H9 (cell line): ENCODE data around the gene NEMP1. TPM values are rescaled to one million over a fixed set of nuclear protein-coding genes. Genes with fewer than 3 reads are reported as not detected.

Experiments used
- DNase-seq: peaks from one replicate; pipeline ENCODE4 v3.0.0-alpha.2; 2017
- H2AFZ ChIP-seq: one replicate; pipeline ENCODE4 v1.6.1; 2013; ENCODE audit warnings: mild to moderate bottlenecking, low read length, control low read depth, moderate library complexity
- H2AK5ac ChIP-seq: 2 replicates; pipeline ENCODE4 v1.6.1; 2013; ENCODE audit warnings: low read length, control low read depth, mixed read lengths; ENCODE audit not compliant: insufficient read length
- H2BK120ac ChIP-seq: one replicate; pipeline ENCODE4 v1.6.1; 2013; ENCODE audit warnings: low read depth, mild to moderate bottlenecking, low read length, control low read depth, inconsistent platforms; ENCODE audit not compliant: poor library complexity, severe bottlenecking
- H2BK12ac ChIP-seq: 2 replicates; pipeline ENCODE4 v1.6.1; 2013; ENCODE audit warnings: low read length, control low read depth, mixed read lengths, low read depth; ENCODE audit not compliant: insufficient read length
- H2BK15ac ChIP-seq: 2 replicates; pipeline ENCODE4 v1.6.1; 2013; ENCODE audit warnings: low read depth, low read length, control low read depth
- H2BK20ac ChIP-seq: one replicate; pipeline ENCODE4 v1.6.1; 2013; ENCODE audit warnings: low read depth, mild to moderate bottlenecking, low read length, control low read depth, inconsistent platforms; ENCODE audit not compliant: poor library complexity, severe bottlenecking
- H2BK5ac ChIP-seq: 2 replicates; pipeline ENCODE4 v1.6.1; 2013; ENCODE audit warnings: low read length, control low read depth, mixed read lengths; ENCODE audit not compliant: insufficient read length
- H3K14ac ChIP-seq: 2 replicates; pipeline ENCODE4 v1.6.1; 2013; ENCODE audit warnings: low read length, control low read depth; ENCODE audit not compliant: insufficient read depth
- H3K18ac ChIP-seq: 2 replicates; pipeline ENCODE4 v1.6.1; 2013; ENCODE audit warnings: low read depth, mild to moderate bottlenecking, mixed read lengths, low read length, control low read depth; ENCODE audit not compliant: insufficient read length
- H3K23ac ChIP-seq: 2 replicates; pipeline ENCODE4 v1.6.1; 2013; ENCODE audit warnings: low read length, control low read depth, mixed read lengths, low read depth; ENCODE audit not compliant: insufficient read length
- H3K23me2 ChIP-seq: 2 replicates; pipeline ENCODE4 v1.6.1; 2013; ENCODE audit warnings: low read depth, mild to moderate bottlenecking, mixed read lengths, low read length, control low read depth; ENCODE audit not compliant: insufficient read length, poor library complexity, severe bottlenecking
- H3K27ac ChIP-seq: 2 replicates; pipeline ENCODE4 v1.5.1; 2013; ENCODE audit warnings: low read length, control low read depth, mixed read lengths, low read depth; ENCODE audit not compliant: insufficient read length
- H3K27me3 ChIP-seq: 2 replicates; pipeline ENCODE4 v1.6.1; 2013; ENCODE audit warnings: low read length, control low read depth, inconsistent platforms; ENCODE audit not compliant: insufficient read depth
- H3K4ac ChIP-seq: 2 replicates; pipeline ENCODE4 v1.6.1; 2013; ENCODE audit warnings: low read depth, mild to moderate bottlenecking, control low read depth, inconsistent platforms, low read length, moderate library complexity
- H3K4me1 ChIP-seq: 2 replicates; pipeline ENCODE4 v1.6.1; 2013; ENCODE audit warnings: low read length, control low read depth, inconsistent platforms; ENCODE audit not compliant: insufficient read depth
- H3K4me2 ChIP-seq: 2 replicates; pipeline ENCODE4 v1.6.1; 2013; ENCODE audit warnings: low read length, control low read depth, mixed read lengths; ENCODE audit not compliant: insufficient read length, insufficient read depth
- H3K56ac ChIP-seq: 2 replicates; pipeline ENCODE4 v1.6.1; 2013; ENCODE audit warnings: low read depth, mild to moderate bottlenecking, mixed read lengths, low read length, control low read depth; ENCODE audit not compliant: insufficient read length
- H3K79me1 ChIP-seq: 2 replicates; pipeline ENCODE4 v1.6.1; 2013; ENCODE audit warnings: low read depth, mild to moderate bottlenecking, moderate library complexity, low read length, control low read depth, inconsistent platforms; ENCODE audit not compliant: insufficient read depth, poor library complexity, severe bottlenecking
- H3K79me2 ChIP-seq: 2 replicates; pipeline ENCODE4 v1.6.1; 2013; ENCODE audit warnings: low read length, control low read depth, inconsistent platforms; ENCODE audit not compliant: insufficient read depth
- H3K9ac ChIP-seq: 2 replicates; pipeline ENCODE4 v1.6.1; 2013; ENCODE audit warnings: low read length, control low read depth, mixed read lengths; ENCODE audit not compliant: insufficient read length; ENCODE audit errors: extremely low read depth
- H3K9me3 ChIP-seq: one replicate; pipeline ENCODE4 v1.6.1; 2013; ENCODE audit warnings: low read depth, low read length, inconsistent platforms; ENCODE audit not compliant: control insufficient read depth
- H3T11ph ChIP-seq: one replicate; pipeline ENCODE4 v1.6.1; 2013; ENCODE audit warnings: mild to moderate bottlenecking, low read length, control low read depth, inconsistent platforms
- H4K20me1 ChIP-seq: one replicate; pipeline ENCODE4 v1.6.1; 2013; ENCODE audit not compliant: control insufficient read depth, insufficient read length, insufficient read depth
- H4K5ac ChIP-seq: 2 replicates; pipeline ENCODE4 v1.6.1; 2013; ENCODE audit warnings: low read depth, mild to moderate bottlenecking, mixed read lengths, low read length, control low read depth; ENCODE audit not compliant: insufficient read length
- H4K8ac ChIP-seq: replicated peaks from 2 replicates; pipeline ENCODE4 v1.6.1; 2013; ENCODE audit warnings: low read length, control low read depth, mixed read lengths, low read depth; ENCODE audit not compliant: insufficient read length
- H4K91ac ChIP-seq: 2 replicates; pipeline ENCODE4 v1.6.1; 2013; ENCODE audit warnings: low read depth, mild to moderate bottlenecking, moderate library complexity, mixed read lengths, low read length, control low read depth; ENCODE audit not compliant: insufficient read length
- H3K27ac Mint-ChIP-seq, 3 experiments: 2 replicates in 2 of 3; 3 replicates in 1 of 3; pipeline ENCODE4 v1.8.0; 2020 to 2021; ENCODE audit warnings: mixed read lengths in 3 of 3, mild to moderate bottlenecking in 1 of 3, moderate library complexity in 1 of 3
- H3K27me3 Mint-ChIP-seq: 2 replicates; pipeline ENCODE4 v1.8.0; 2021; ENCODE audit warnings: low read depth, mild to moderate bottlenecking, moderate library complexity, mixed read lengths
- H3K36me3 Mint-ChIP-seq, 3 experiments: 2 replicates in 2 of 3; 3 replicates in 1 of 3; pipeline ENCODE4 v1.8.0; 2020 to 2021; ENCODE audit warnings: low read depth in 3 of 3, mixed read lengths in 3 of 3; ENCODE audit not compliant: insufficient read depth in 1 of 3
- H3K4me1 Mint-ChIP-seq, 2 experiments: 2 replicates each; pipeline ENCODE4 v1.8.0; 2020; ENCODE audit warnings: mixed read lengths in 2 of 2
- H3K4me3 Mint-ChIP-seq, 2 experiments: 2 replicates in 1 of 2; 3 replicates in 1 of 2; pipeline ENCODE4 v1.8.0; 2020 to 2021; ENCODE audit warnings: mild to moderate bottlenecking in 2 of 2, mixed read lengths in 2 of 2, moderate library complexity in 1 of 2
- H3K9me3 Mint-ChIP-seq, 2 experiments: 2 replicates in 1 of 2; 3 replicates in 1 of 2; pipeline ENCODE4 v1.8.0; 2020; ENCODE audit warnings: mild to moderate bottlenecking in 2 of 2, mixed read lengths in 2 of 2, moderate library complexity in 1 of 2
- WGBS: extraction: QIAGEN DNeasy Blood & Tissue Kit; methylation state at CpG from one replicate; pipeline ENCODE4 v1.1.7; 2013; ENCODE audit warnings: missing lambda C conversion rate, low lambda C conversion rate, mixed read lengths; ENCODE audit not compliant: insufficient read length; ENCODE audit errors: extremely low coverage; 5-methylcytosine and 5-hydroxymethylcytosine counted together
- total RNA-seq: library from RNA; stranded (reverse); gene quantifications from 2 replicates; pipeline ENCODE4 v1.2.1, GENCODE V29; 2021
- TF ChIP-seq, protein P1 (sequence below): fragments of 200-600 bp; sonication (generic); conservative IDR thresholded peaks from 3 replicates; pipeline ENCODE4 v1.8.0; 2021; ENCODE audit warnings: antibody characterized with exemption, mild to moderate bottlenecking

NEMP1 gene
- total RNA-seq, 1 experiment from 2014 or later, result 50.1 TPM

GRCh38 chr12:57098546-57098945 is 20.0 kb upstream of the NEMP1 start:
- no peak overlapping the region for H3K4me2 ChIP-seq
- no peak overlapping the region for H4K5ac ChIP-seq
- Mint-ChIP-seq H3K27ac (peak overlapping the region in 1 of 3 experiments; percentile 49; a peak in 3 of 7 replicates), H3K4me1 (peaks cover 23% of the 10 kb centered on the region in 2 experiments), H3K4me3 (0 out of 5 replicates have a peak overlapping the region, but pooled peaks of 1 of the 2 experiments have one; percentile 25), H3K27me3 (no peaks in the 10 kb centered on the region; the same call in 1 of the 2 replicates), H3K36me3 (peaks cover 5 to 63% (median 52%) of the 10 kb centered on the region in 3 experiments), H3K9me3 (no peaks in the 10 kb centered on the region)
- H3K23ac ChIP-seq, result no peak overlapping the region
- H3T11ph ChIP-seq, result no peak overlapping the region
- no peak overlapping the region; the same call in 1 of the 2 replicates for H3K14ac ChIP-seq
- H4K91ac ChIP-seq, result no peak overlapping the region
- H3K4ac ChIP-seq, result no peak overlapping the region
- no peaks in the 10 kb centered on the region for H3K79me2 ChIP-seq
- TF ChIP-seq, protein P1, sequence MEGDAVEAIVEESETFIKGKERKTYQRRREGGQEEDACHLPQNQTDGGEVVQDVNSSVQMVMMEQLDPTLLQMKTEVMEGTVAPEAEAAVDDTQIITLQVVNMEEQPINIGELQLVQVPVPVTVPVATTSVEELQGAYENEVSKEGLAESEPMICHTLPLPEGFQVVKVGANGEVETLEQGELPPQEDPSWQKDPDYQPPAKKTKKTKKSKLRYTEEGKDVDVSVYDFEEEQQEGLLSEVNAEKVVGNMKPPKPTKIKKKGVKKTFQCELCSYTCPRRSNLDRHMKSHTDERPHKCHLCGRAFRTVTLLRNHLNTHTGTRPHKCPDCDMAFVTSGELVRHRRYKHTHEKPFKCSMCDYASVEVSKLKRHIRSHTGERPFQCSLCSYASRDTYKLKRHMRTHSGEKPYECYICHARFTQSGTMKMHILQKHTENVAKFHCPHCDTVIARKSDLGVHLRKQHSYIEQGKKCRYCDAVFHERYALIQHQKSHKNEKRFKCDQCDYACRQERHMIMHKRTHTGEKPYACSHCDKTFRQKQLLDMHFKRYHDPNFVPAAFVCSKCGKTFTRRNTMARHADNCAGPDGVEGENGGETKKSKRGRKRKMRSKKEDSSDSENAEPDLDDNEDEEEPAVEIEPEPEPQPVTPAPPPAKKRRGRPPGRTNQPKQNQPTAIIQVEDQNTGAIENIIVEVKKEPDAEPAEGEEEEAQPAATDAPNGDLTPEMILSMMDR, result no peak
- DNase-seq, result no peak
- no peaks in the 10 kb centered on the region for H3K27me3 ChIP-seq
- H3K9ac ChIP-seq, result no peak overlapping the region
- no peak overlapping the region for H4K8ac ChIP-seq
- no peaks in the 10 kb centered on the region for H3K9me3 ChIP-seq
- H2BK5ac ChIP-seq, result no peak overlapping the region
- H3K4me1 ChIP-seq, result no peaks in the 10 kb centered on the region; the same call in 1 of the 2 replicates
- H2BK20ac ChIP-seq, result no peak overlapping the region
- H3K18ac ChIP-seq, result no peak overlapping the region
- H3K56ac ChIP-seq, result no peak overlapping the region
- no peak overlapping the region for H2BK120ac ChIP-seq
- no peak overlapping the region for H2BK12ac ChIP-seq
- H2AFZ ChIP-seq, result no peak overlapping the region
- no peak overlapping the region for H2BK15ac ChIP-seq
- WGBS, result no CpG with 5 or more reads among the region's 1 CpG
- H3K27ac ChIP-seq, result no peak overlapping the region
- H2AK5ac ChIP-seq, result no peak overlapping the region
- H3K23me2 ChIP-seq, result no peaks in the 10 kb centered on the region
- no peaks in the 10 kb centered on the region for H3K79me1 ChIP-seq
- H4K20me1 ChIP-seq, result no peaks in the 10 kb centered on the region
